Calu3 (cell line): ENCODE data around the gene RAPGEF4. TPM values are rescaled to one million over a fixed set of nuclear protein-coding genes. Genes with fewer than 3 reads are reported as not detected.

Experiments used
- BruUV-seq: library from RNA; stranded (reverse); fragments of 400-500 nt; replicated peaks from 2 replicates; lab custom pipeline; 2021; lab: Mats Ljungman, UMichigan
- CTCF ChIA-PET: fragments of 300-600 bp; sonication (Branson Sonifier 250); formaldehyde crosslinking; loops from one replicate; lab custom pipeline; 2022; ENCODE audit warnings: antibody characterized with exemption; lab: Charles Lee
- DNase-seq: peaks from one replicate; pipeline ENCODE4 v3.0.0; 2022
- H3K27ac Mint-ChIP-seq: one replicate; pipeline ENCODE4 v1.8.0; 2022; ENCODE audit warnings: mixed read lengths; ENCODE audit not compliant: unreplicated experiment
- H3K27me3 Mint-ChIP-seq: one replicate; pipeline ENCODE4 v1.8.0; 2022; ENCODE audit warnings: mixed read lengths; ENCODE audit not compliant: unreplicated experiment
- H3K36me3 Mint-ChIP-seq: one replicate; pipeline ENCODE4 v1.8.0; 2022; ENCODE audit warnings: mild to moderate bottlenecking, moderate library complexity, mixed read lengths; ENCODE audit not compliant: insufficient read depth, unreplicated experiment
- H3K4me1 Mint-ChIP-seq: one replicate; pipeline ENCODE4 v1.8.0; 2022; ENCODE audit warnings: mild to moderate bottlenecking, low read depth, mixed read lengths; ENCODE audit not compliant: unreplicated experiment
- H3K4me3 Mint-ChIP-seq: one replicate; pipeline ENCODE4 v1.8.0; 2022; ENCODE audit warnings: mild to moderate bottlenecking, low read depth, moderate library complexity, mixed read lengths; ENCODE audit not compliant: unreplicated experiment
- H3K9me3 Mint-ChIP-seq: one replicate; pipeline ENCODE4 v1.8.0; 2022; ENCODE audit warnings: low read depth, mixed read lengths; ENCODE audit not compliant: unreplicated experiment
- intact Hi-C: fragments of 100-400 bp; cut with micrococcal nuclease; formaldehyde crosslinking; loops from one replicate; pipeline ENCODE4 v1.10.0; 2022; ENCODE audit not compliant: unreplicated experiment
- total RNA-seq: library from RNA; stranded (reverse); gene quantifications from 2 replicates; pipeline ENCODE4 v1.2.3, GENCODE V29; 2022
- TF ChIP-seq, protein P1 (sequence below): fragments of 200-600 bp; IDR thresholded peaks from one replicate; pipeline ENCODE4 v1.8.0; 2022; ENCODE audit warnings: antibody characterized with exemption; ENCODE audit not compliant: unreplicated experiment

RAPGEF4 gene
- total RNA-seq, 1 experiment from 2014 or later: 1.8 TPM

DNA sequence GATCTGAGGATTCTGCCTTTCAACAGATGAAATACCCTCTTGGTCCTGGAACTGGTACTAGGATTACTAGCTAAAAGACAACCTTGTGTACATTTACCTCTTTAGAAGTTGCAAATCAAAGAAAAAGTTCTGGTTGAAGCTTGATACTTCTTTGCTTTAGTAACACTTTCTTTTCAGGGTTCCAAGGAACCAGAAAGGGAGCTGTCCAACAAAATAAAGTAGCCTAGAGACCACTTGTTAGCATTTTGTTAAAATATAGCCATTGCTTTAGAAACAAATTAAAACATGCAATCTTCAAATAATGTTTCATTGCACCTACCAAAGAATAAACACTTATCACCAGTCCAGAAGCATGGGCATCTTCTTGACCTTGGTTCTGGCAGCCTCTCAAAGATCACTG, 222.1 kb downstream of the RAPGEF4 start:
- intact Hi-C loops: no loop called here
- TF ChIP-seq, protein P1, sequence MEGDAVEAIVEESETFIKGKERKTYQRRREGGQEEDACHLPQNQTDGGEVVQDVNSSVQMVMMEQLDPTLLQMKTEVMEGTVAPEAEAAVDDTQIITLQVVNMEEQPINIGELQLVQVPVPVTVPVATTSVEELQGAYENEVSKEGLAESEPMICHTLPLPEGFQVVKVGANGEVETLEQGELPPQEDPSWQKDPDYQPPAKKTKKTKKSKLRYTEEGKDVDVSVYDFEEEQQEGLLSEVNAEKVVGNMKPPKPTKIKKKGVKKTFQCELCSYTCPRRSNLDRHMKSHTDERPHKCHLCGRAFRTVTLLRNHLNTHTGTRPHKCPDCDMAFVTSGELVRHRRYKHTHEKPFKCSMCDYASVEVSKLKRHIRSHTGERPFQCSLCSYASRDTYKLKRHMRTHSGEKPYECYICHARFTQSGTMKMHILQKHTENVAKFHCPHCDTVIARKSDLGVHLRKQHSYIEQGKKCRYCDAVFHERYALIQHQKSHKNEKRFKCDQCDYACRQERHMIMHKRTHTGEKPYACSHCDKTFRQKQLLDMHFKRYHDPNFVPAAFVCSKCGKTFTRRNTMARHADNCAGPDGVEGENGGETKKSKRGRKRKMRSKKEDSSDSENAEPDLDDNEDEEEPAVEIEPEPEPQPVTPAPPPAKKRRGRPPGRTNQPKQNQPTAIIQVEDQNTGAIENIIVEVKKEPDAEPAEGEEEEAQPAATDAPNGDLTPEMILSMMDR: no peak
- no peaks in the 10 kb centered on the region for H3K27me3 Mint-ChIP-seq
- H3K4me3 Mint-ChIP-seq: no peak overlapping the region
- CTCF ChIA-PET: no interaction called here
- BruUV-seq: no TSS peak
- H3K36me3 Mint-ChIP-seq: no peaks in the 10 kb centered on the region
- H3K27ac Mint-ChIP-seq: no peak overlapping the region
- no peaks in the 10 kb centered on the region for H3K9me3 Mint-ChIP-seq
- peaks cover 7% of the 10 kb centered on the region for H3K4me1 Mint-ChIP-seq
- DNase-seq: no peak

GRCh38 chr2:172962082-172962481, 226.4 kb downstream of the RAPGEF4 start:
- intact Hi-C loops: no loop called here
- BruUV-seq: no TSS peak

DNA sequence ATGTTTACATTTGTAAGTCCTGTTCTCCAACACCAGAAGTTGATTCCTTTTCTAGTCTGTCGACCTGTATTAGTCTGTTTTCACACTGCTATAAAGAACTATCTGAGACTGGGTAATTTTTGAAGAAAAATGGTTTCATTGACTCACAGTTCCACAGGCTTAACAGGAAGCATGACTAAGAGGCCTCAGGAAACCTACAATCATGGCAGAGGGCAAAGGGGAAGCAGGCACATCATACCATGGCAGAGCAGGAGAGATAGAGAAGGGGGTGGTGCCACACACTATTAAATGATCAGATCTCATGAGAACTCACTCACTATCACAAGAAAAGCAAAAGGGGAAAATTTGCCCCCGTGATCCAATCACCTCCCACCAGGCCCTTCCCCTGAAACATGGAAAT, 227.2 kb downstream of the RAPGEF4 start:
- peak overlapping the region; percentile 12 for H3K27ac Mint-ChIP-seq
- no peaks in the 10 kb centered on the region for H3K9me3 Mint-ChIP-seq
- TF ChIP-seq, protein P1: no peak
- no peaks in the 10 kb centered on the region for H3K36me3 Mint-ChIP-seq
- BruUV-seq: no TSS peak
- intact Hi-C loops: no loop called here
- peak; percentile 13 for DNase-seq
- peaks cover 32% of the 10 kb centered on the region for H3K4me1 Mint-ChIP-seq
- CTCF ChIA-PET: no interaction called here
- H3K4me3 Mint-ChIP-seq: no peak overlapping the region
- no peaks in the 10 kb centered on the region for H3K27me3 Mint-ChIP-seq

More at GRCh38 chr2:172962082-172962481, 226.4 kb downstream of the RAPGEF4 start:
- Mint-ChIP-seq H3K27ac (no peak overlapping the region), H3K27me3 (no peaks in the 10 kb centered on the region), H3K4me1 (peaks cover 25% of the 10 kb centered on the region), H3K4me3 (no peak overlapping the region), H3K9me3 (no peaks in the 10 kb centered on the region), H3K36me3 (no peaks in the 10 kb centered on the region)
- TF ChIP-seq, protein P1: no peak
- DNase-seq: no peak
- CTCF ChIA-PET: no interaction called here

GRCh38 chr2:172964511-172965139, 229.0 kb downstream of the RAPGEF4 start:
- CTCF ChIA-PET: no interaction called here
- no peaks in the 10 kb centered on the region for H3K36me3 Mint-ChIP-seq
- TF ChIP-seq, protein P1: no peak
- no TSS peak for BruUV-seq
- no peak for DNase-seq
- H3K9me3 Mint-ChIP-seq: no peaks in the 10 kb centered on the region
- H3K4me3 Mint-ChIP-seq: no peak overlapping the region
- H3K4me1 Mint-ChIP-seq: peaks cover 43% of the 10 kb centered on the region
- intact Hi-C loops: no loop called here
- H3K27ac Mint-ChIP-seq: no peak overlapping the region
- no peaks in the 10 kb centered on the region for H3K27me3 Mint-ChIP-seq
